Right ventricle myocardium superior (tissue), 1 donor: Measurements from ENCODE around the gene XXYLT1. TPM values are rescaled to one million over a fixed set of nuclear protein-coding genes. Genes with fewer than 3 reads are reported as not detected.
"Not testable (repeated sequence)": the region's sequence is repeated elsewhere in the genome, so short reads cannot be mapped to it uniquely, and the experiment has no call there.

Experiments used
- ATAC-seq: fragments of 200-7000 bp; cut with Tn5 transposase; one replicate; pipeline ENCODE4 v1.9.1; 2020; ENCODE audit warnings: mild to moderate bottlenecking; ENCODE audit not compliant: poor library complexity
- DNase-seq: peaks from one replicate; pipeline ENCODE4 v3.0.0-alpha.2; 2020
- intact Hi-C: fragments of 100-400 bp; cut with DNase I; formaldehyde crosslinking; loops from one replicate; pipeline ENCODE4 v1.11.2; 2022
- total RNA-seq: library from RNA; stranded (reverse); fragmentation: NEBNext Ultra II Directional; extraction: Animal tissue kit (Norgen Biotek cat#: 25700); gene quantifications from one replicate; pipeline ENCODE4 v1.2.1, GENCODE V29; 2021
- donor health status: DM: no; HTN: yes; CAD: no; lungs with severe emphysema.

Gene XXYLT1
- total RNA-seq, 1 donor from 2014 or later, result 2.6 TPM

DNA sequence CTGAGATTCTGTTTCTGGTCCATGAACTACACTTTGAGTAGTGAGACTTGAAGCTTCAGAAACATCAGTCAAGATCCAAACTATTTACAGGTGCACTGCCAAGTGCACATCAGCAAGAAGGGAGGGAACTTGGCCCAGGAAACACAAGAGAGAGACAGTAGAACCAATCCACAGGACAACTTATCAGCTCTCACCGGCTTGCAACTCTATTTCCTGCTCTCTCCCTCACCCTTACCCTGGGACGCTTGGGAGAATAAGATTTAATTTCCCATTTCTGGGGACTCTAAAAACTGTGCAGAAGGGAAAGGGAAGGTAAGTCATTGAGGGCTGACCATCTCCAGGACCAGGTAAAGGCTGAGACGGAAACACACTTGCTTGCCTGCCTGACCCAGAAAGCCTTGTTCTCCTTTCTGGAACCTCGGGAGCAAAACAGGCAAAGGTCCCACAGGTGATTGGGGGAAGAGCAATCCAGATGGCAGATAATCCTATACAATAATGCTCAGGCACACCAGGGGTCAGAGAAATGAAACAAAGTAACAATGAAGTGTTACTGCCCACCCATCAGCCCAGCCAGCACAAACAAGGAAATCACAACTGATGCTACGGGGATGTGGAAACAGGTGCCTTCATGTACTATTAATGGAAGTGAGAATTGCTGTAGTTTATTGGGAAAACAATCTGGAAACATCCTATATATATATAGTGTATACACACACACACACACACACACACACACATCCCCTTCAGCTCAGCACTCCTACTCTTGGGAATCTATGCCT, 154.4 kb downstream of the XXYLT1 start:
- no peak for ATAC-seq
- DNase-seq, result no peak
- intact Hi-C loops, result no loop called here

GRCh38 chr3:195115600-195116406, 155.2 kb downstream of the XXYLT1 start:
- DNase-seq (no peak), ATAC-seq (no peak)
- intact Hi-C loops, result no loop called here

- no peak for DNase-seq
- ATAC-seq, result no peak
- intact Hi-C loops, result no loop called here
These were observed 156.0 kb downstream of the XXYLT1 start for GRCh38 chr3:195114786-195115599.

GRCh38 chr3:195113536-195114425, 157.2 kb downstream of the XXYLT1 start:
- intact Hi-C loops, result no loop called here
- ATAC-seq (no peak), DNase-seq (no peak)

- intact Hi-C loops, result no loop called here
- ATAC-seq (no peak), DNase-seq (no peak)
These were observed 157.9 kb downstream of the XXYLT1 start for GRCh38 chr3:195113048-195113447.

- ATAC-seq, result no peak
- DNase-seq, result no peak
- intact Hi-C loops, result no loop called here
These were observed 158.6 kb downstream of the XXYLT1 start for GRCh38 chr3:195112361-195112791.

- no peak for ATAC-seq
- intact Hi-C loops, result no loop called here
- DNase-seq, result no peak
These were observed 159.2 kb downstream of the XXYLT1 start for GRCh38 chr3:195111766-195112165.

- intact Hi-C loops, result no loop called here
- DNase-seq (no peak), ATAC-seq (no peak)
These were observed 159.6 kb downstream of the XXYLT1 start for GRCh38 chr3:195111319-195111705.

- intact Hi-C loops, result no loop called here
- peak; percentile 76 for ATAC-seq
- DNase-seq, result peak; percentile 78
These were observed 160.2 kb downstream of the XXYLT1 start for GRCh38 chr3:195110647-195111318.

DNA sequence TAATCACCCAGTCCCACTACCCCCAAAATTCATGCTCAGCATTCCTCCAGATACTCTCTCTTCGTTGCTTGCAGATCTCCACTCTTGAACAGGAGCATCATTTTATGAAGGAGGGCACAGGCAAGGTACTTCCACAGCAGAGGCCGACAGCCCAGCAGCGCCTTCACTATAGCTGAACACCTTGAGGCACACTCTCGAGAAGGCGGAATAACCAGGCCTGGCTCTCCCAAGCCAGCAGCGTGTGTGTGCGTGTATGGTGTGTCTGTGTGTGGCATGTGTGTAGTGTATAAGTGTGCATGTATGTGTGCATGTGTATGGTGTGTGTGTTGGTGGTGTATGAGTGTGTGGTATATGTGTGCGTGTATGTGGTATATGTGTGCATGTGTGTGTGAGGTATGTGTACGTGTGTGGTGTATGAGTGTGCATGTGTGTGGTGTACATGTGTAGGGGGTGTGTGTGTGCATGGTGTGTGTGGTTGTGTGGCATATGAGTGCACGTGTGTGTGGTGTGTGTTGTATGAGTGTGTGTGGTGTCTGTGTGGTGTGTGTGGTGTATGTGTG, 161.8 kb downstream of the XXYLT1 start:
- intact Hi-C loops, result no loop called here
- peak; percentile 24 for DNase-seq

DNA sequence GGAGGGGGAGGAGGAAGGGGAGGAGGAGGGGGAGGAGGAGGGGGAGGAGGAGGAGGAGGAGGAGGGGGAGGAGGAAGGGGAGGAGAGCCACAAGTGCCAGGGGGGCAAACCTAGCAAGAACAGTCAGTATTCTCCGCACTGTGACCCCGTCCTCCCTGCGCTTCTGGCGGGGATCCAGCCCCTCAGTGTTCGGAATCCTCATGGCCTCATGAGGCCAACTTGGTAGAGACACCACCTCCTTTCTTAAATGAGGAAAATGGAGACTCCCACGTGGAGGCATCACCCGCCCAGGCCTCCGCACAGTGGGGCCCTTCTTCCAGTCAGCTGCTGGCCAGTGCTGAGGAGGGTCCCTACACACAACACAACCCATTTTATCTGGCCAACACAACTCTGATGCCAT, 163.4 kb downstream of the XXYLT1 start:
- ATAC-seq (no peak), DNase-seq (peak; percentile 31)
- intact Hi-C loops, result loop anchor here (2.0 kb wide), 1 partner anchor 105 kb away; no protein-coding TSS in a partner anchor

More for the DNA sequence above, 161.8 kb downstream of the XXYLT1 start:
- ATAC-seq, result no peak

DNA sequence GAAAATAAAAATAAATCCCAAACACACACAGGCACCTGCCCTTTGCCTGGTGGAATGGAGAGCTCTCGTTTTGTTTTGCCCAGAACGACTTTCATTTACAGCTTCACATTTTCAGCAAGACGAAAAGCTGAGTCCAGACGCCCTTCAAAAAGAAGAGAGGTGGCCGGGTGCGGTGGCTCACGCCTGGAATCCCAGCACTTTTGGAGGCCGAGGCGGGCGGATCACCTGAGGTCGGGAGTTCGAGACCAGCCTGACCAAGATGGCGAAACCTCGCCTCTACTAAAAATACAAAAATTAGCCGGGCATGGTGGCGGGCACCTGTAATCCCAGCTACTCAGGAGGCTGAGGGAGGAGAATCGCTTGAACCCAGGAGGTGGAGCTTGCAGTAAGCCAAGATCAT, 163.9 kb downstream of the XXYLT1 start:
- peak; percentile 30 for DNase-seq
- intact Hi-C loops, result loop anchor here (2.0 kb wide), 1 partner anchor 104 kb away; no protein-coding TSS in a partner anchor
- ATAC-seq, result not testable (repeated sequence)

GRCh38 chr3:195106418-195106906, 164.5 kb downstream of the XXYLT1 start:
- intact Hi-C loops, result loop anchor here (2.0 kb wide), 1 partner anchor 104 kb away; no protein-coding TSS in a partner anchor
- peak; percentile 83 for ATAC-seq
- DNase-seq, result peak; percentile 84

DNA sequence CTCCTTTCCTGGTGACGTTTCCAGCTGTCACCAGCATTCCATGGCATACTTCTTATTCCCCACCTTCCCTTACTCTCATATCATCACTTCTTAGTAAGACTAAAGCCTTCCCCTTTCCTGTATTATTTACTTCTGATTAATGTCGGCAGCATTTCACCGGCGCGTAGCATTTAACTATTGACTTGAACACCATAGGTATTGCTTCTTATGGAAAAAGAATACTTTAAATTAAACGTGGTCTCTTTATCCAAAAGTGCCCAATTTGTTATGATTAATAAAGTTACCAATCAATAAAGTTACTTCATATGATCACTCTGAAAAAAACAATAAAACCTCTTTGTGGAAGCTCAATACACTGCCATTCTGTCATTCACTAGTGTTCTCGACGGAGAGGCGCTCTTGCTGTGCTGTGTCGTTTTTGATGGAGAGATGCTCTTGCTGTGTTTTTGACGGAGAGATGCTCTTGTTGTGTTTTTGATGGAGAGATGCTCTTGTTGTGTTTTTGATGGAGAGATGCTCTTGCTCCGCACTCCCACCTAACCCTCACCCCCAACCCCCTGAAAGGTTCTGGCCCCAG, 165.0 kb downstream of the XXYLT1 start:
- DNase-seq, result no peak
- ATAC-seq, result no peak
- intact Hi-C loops, result loop anchor here (2.0 kb wide), 2 partner anchors 103 to 423 kb away; no protein-coding TSS in a partner anchor

GRCh38 chr3:195105389-195105788, 165.6 kb downstream of the XXYLT1 start:
- peak; percentile 46 for DNase-seq
- intact Hi-C loops, result loop anchor here (2.0 kb wide), 1 partner anchor 423 kb away; no protein-coding TSS in a partner anchor
- no peak for ATAC-seq

DNA sequence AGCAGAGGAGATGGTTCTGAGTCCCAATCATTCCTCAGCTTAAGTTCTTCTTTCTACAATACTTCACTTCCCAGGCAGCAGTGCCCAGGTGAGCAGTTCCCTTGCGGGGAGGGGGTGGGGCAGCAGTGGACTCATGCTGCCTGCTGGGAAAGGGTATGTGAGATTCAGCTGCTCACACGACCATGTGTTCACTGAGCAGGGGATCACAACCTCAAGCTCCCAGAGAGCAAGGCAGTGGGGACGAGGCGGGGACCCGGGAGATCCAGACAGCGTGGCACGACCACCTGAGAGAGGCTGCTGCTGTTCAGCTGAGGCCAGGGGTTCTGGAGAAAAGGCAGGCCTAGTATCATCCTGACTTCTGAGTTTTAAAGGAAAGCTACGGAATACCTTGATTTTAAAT, 166.6 kb downstream of the XXYLT1 start:
- no peak for ATAC-seq
- DNase-seq, result peak; percentile 30
- intact Hi-C loops, result loop anchor here (2.0 kb wide), 1 partner anchor 422 kb away; no protein-coding TSS in a partner anchor
